HG03457 (cell line): ENCODE data around the gene TMEM88.
"Not testable (repeated sequence)": the region's sequence is repeated elsewhere in the genome, so short reads cannot be mapped to it uniquely, and the experiment has no call there.

Experiments used
- ATAC-seq: cut with Tn5 transposase; IDR thresholded peaks from one replicate; pipeline ENCODE4 v1.9.1; 2021; ENCODE audit warnings: moderate number of reproducible peaks; ENCODE audit not compliant: unreplicated experiment

Gene TMEM88, protein sequence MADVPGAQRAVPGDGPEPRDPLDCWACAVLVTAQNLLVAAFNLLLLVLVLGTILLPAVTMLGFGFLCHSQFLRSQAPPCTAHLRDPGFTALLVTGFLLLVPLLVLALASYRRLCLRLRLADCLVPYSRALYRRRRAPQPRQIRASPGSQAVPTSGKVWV

GRCh38 chr17:7854851-7855659 is at the start of gene TMEM88:
Gene TMEM88 (plus strand): TSS chr17:7855066. CDS start chr17:7855075, 9 bp downstream.
- no peak for ATAC-seq

- no peak for ATAC-seq
Measured at GRCh38 chr17:7806587-7806986, 48.3 kb upstream of the TMEM88 start.

DNA sequence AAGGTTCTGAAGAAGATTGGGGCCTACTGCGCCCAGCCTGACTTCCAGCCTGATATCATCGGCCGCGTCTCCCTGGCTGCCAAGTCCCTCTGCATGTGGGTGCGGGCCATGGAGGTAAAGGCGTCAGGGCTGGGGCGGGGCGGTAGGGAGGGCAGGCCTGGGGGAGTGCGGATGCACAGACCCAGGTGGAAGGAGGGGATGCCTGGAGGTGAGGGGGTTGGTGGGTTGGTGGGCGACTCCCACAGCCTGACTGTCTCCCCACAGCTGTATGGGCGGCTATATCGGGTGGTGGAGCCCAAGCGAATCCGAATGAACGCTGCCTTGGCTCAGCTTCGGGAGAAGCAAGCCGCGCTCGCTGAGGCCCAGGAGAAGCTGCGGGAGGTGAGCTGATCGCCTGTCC is 47.7 kb upstream of the TMEM88 start:
- ATAC-seq = no peak

- no peak for ATAC-seq
Measured at GRCh38 chr17:7809086-7809790, 45.6 kb upstream of the TMEM88 start.

DNA sequence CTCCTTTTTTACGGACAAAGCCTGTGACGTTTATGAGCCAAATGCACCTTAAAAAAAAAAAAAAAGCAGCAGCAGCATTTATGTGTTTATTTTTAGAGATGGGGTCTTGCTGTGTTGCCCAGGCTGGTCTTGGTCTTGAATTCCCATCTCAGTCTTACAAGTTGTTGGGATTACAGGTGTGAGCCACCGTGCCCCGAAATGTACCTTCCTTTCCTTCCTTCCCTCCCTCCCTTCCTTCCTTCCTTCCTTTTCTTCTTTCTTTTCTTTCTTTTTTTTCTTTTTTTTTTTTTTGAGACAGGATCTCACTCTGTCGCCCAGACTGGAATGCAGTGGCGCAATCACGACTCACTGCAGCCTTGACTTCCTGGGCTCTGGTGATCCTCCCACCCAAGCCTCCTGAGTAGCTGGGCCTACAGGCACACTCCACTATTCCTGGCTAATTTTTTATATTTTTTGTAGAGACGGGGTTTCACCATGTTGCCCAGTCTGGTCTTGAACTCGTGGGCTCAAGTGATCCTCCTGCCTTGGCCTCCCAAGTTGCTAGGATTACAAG is 45.0 kb upstream of the TMEM88 start:
- not testable (repeated sequence) for ATAC-seq

GRCh38 chr17:7811251-7811650 is 43.6 kb upstream of the TMEM88 start:
- no peak for ATAC-seq

GRCh38 chr17:7814969-7815368 is 39.9 kb upstream of the TMEM88 start:
- no peak for ATAC-seq

DNA sequence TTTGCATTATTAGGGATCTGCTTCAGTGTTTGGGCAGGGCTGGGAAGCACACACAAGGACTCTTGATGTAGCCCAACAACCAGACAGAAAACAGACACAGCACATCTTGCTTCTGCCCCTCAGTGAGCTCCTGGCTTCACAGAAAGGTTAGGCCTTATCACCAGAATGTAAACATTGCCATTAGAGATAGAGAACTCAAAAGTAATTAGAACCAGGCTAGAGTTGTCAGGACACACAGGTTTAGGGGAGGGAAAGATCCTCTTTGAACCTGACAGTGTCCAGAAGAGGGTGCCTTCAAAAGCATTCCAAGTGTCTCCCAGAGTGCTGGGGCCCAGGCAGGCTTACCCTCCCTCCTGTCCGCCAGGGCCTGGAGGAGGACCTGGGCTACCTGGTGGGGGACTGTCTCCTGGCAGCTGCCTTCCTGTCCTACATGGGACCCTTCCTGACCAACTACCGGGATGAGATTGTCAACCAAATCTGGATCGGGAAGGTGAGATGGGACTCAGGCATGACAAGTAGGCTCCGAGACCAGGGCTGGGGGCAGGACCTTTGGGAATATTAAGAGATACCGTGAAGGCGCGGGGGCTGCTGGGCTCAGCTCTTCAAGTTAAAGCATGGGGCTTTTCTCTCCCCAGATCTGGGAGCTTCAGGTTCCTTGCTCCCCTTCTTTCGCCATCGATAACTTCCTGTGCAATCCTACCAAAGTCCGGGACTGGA is 37.8 kb upstream of the TMEM88 start:
- ATAC-seq = no peak

GRCh38 chr17:7817643-7817964 is 37.3 kb upstream of the TMEM88 start:
- no peak for ATAC-seq

DNA sequence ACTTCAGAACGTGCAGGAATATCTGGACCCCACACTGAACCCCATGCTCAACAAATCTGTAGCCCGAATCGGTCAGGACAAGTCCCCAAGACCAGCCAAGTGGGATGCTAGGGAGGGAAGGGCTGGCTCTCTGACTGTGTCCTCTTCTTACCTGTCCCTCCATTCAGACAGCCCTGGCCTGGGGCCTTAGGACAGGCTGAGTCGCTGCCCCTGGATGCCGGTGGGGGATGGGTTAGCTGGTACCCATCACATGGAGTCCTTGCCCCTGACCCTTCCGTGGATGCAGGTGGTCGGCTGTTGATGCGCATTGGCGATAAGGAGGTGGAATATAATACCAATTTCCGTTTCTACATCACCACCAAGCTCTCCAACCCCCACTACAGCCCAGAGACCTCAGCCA is 36.8 kb upstream of the TMEM88 start:
- no peak for ATAC-seq

DNA sequence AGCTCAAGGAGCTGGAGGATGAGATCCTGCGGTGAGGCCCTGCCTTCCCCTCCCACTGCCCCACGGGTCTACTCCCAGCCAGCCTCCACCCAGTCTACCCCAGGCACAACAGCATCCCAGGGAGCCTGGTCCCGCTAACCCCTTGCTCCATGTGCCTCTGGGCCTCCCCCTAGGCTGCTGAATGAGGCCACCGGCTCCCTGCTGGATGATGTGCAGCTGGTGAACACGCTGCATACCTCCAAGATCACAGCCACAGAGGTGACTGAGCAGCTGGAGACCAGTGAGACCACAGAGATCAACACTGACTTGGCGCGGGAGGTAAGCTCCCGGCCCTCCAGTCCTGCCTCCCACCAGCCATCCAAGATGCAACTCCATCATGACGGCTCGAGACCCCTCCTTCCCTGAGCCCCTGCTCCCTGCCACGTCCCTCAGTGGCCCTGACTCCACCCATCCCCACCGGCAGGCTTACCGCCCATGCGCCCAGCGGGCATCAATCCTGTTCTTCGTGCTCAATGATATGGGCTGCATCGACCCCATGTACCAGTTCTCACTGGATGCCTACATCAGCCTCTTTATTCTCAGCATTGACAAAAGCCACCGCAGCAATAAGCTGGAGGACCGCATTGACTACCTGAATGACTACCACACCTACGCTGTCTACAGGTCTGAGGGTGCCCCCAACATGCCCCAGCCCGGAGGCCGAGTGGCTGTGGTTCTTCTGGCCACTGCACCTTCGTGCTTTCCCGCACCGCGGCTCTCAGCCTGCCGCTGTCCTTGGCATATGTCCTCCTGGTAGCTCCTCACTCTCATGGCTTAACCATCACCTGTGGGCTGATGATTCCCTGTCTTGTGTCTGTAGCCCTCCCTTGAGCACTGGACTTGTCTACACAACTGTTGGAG is 35.9 kb upstream of the TMEM88 start:
- no peak for ATAC-seq

DNA sequence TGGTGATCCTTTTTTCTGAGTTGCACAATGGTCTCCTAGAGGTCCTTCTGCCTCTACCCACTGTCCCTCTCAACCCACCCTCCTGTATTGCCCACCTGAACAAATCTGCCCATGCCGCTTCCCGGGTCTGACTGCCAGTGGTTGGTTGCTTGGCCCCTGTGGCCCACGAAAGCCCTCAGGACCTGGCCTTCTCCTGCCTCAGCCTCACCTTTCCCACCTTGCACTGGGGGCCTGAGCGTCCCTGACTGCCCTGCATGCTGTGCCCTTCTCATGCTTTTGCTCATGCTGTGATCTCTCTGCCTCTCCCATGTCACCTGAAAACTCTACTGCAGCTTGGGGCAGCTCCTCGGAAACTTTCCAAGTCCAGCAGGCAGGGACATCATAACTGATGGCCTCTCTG is 34.6 kb upstream of the TMEM88 start:
- no peak for ATAC-seq

GRCh38 chr17:7822126-7822525 is 32.7 kb upstream of the TMEM88 start:
- no peak for ATAC-seq

- ATAC-seq = no peak
Measured at GRCh38 chr17:7823581-7824001, 31.3 kb upstream of the TMEM88 start.

DNA sequence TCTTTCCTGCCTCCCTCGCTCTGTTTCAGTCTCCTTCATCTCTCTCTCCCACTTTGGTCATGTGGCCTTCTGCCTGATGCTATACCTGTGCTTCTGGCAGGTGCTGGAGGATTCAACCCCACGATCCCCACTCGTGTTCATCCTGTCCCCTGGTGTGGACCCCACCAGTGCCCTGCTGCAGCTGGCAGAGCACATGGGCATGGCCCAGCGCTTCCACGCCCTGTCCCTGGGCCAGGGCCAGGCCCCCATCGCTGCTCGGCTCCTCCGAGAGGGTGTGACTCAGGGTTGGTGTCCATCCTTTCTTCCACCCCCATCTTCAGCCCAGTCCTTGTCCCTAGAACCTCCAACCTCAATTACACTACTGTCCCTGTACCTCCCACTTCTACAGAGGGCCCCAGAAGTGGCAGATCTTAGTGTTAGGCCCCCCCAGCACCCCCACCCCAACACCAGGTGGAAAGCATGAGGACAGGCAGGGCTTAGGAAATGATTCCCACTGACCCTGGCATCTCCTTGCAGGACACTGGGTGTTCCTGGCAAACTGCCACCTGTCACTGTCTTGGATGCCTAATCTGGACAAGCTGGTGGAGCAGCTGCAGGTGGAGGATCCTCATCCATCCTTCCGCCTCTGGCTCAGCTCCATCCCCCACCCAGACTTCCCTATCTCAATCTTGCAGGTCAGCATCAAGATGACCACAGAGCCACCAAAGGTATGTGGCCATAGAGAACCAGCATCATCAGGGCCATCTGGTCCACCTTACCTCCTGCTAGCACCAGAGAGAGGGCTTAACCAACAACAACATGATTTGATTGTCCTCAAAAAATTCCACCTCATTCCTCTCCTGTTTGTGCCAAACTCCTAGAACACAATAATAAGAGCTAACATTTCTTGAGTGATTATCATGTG is 30.6 kb upstream of the TMEM88 start:
- no peak for ATAC-seq

DNA sequence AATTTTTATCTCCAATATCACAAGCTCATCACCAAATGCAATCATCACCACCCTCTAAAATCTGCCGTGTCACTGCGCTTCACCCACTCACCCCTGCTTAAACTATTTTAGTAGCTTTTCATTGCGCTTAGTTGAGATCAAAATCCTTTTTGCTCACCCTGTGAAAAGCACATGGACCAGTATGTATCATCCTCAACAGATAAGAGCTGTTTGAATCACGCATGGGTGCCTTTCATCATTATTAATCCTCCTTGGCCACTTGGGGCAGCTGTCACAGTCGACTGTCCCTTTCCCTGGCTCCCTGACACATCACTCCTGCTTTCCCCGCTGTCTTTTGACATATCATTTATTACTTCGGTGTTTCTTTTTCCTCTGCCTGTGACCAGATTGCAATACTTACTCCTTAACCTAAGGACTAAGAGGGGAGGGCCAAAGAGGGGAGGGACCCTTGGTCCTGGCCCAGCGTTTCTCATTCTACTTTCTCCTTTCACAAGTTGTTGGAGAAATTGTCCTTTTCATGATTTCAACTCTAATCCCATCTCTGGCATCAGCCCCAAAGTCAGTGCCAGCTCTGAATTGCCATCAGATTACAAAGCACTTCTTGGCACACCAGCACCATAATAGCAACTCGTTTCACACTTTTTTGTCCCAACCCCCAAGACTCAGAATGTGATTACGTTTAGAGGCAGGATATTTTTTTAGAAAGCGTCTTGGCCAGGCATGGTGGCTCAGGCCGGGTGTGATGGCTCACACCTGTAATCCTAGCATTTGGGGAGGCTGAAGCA is 29.5 kb upstream of the TMEM88 start:
- ATAC-seq = no peak

GRCh38 chr17:7830616-7831015 is 24.2 kb upstream of the TMEM88 start:
- no peak for ATAC-seq

DNA sequence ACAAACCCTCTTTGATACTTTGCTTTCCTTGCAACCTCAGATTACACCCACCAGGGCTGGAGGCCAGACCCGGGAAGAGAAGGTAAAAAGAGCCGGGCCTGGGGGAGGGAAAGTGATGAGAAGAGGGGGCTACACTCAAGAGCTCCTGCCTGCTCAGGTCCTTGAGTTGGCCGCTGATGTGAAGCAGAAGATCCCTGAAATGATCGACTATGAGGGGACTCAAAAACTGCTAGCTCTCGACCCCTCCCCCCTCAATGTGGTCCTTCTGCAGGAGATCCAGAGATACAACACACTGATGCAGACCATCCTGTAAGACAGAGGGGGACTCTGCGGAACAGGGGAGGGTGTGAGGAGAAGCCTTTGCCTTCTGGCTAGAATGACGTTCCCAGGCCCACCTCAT is 23.6 kb upstream of the TMEM88 start:
- ATAC-seq = no peak
